HepG2 (cell line): ENCODE results near the gene LAMB2. TPM values are rescaled to one million over a fixed set of nuclear protein-coding genes. Genes with fewer than 3 reads are reported as not detected.

Experiments used
- CHD2 ChIP-seq: IDR thresholded peaks from 2 replicates; pipeline ENCODE4 v1.6.1; 2011; ENCODE audit warnings: low read depth, low read length, improper control_type of control experiment
- MBNL3 ChIP-seq: fragments of 250-450 bp; sonication (Bioruptor Pico); conservative IDR thresholded peaks from 2 replicates; pipeline ENCODE4 v1.8.0; 2022; ENCODE audit warnings: mild to moderate bottlenecking, inconsistent platforms
- NR3C1 ChIP-seq: sonication (generic); formaldehyde crosslinking; IDR thresholded peaks from 2 replicates; pipeline ENCODE4 v1.4.0; 2020; ENCODE audit warnings: missing genetic modification reagents
- RFX3 ChIP-seq: IDR thresholded peaks from 2 replicates; pipeline ENCODE4 v1.6.1; 2016; ENCODE audit warnings: missing biosample characterization, missing genetic modification reagents
- SALL1 ChIP-seq: sonication (generic); formaldehyde crosslinking; IDR thresholded peaks from 2 replicates; pipeline ENCODE4 v1.8.0; 2022; ENCODE audit warnings: mild to moderate bottlenecking, missing genetic modification reagents
- STAG1 ChIP-seq: sonication (generic); formaldehyde crosslinking; IDR thresholded peaks from 2 replicates; pipeline ENCODE4 v1.4.0; 2020; ENCODE audit warnings: missing genetic modification reagents
- ZNF274 ChIP-seq: sonication (generic); formaldehyde crosslinking; IDR thresholded peaks from 2 replicates; pipeline ENCODE4 v1.5.1; 2020; ENCODE audit warnings: mild to moderate bottlenecking, missing genetic modification reagents
- ZNF557 ChIP-seq: sonication (generic); formaldehyde crosslinking; IDR thresholded peaks from 2 replicates; pipeline ENCODE4 v1.4.0; 2020; ENCODE audit warnings: missing genetic modification reagents
- polyA plus RNA-seq, 8 experiments: library from polyadenylated mRNA; depleted of rRNA in 3 of 8; stranded (reverse) in 7 of 8; unstranded in 1 of 8; fragments of >200 nt; fragmentation: Illumina TruSeq in 4 of 8; extraction: Trizol in 4 of 8; gene quantifications; 2 replicates each; pipeline versions ENCODE4 v1.2.1 to v1.2.3, GENCODE V29; 2011 to 2016; ENCODE audit warnings: low read depth in 4 of 8, missing spikeins in 1 of 8, mixed read lengths in 1 of 8; ENCODE audit not compliant: insufficient read depth in 1 of 8
- total RNA-seq, 5 experiments: library from RNA; depleted of rRNA; stranded (reverse); fragments of >200 nt; fragmentation: Illumina TruSeq; extraction: Trizol; gene quantifications; 2 replicates each; pipeline ENCODE4 v1.2.3, GENCODE V29; 2016; ENCODE audit warnings: low read depth in 1 of 5
- TF ChIP-seq, protein P1 (sequence below): sonication (generic); formaldehyde crosslinking; IDR thresholded peaks from 2 replicates; pipeline ENCODE4 v1.4.0; 2020; ENCODE audit warnings: mild to moderate bottlenecking, missing genetic modification reagents
- TF ChIP-seq, protein P2 (sequence below): sonication (generic); formaldehyde crosslinking; IDR thresholded peaks from 2 replicates; pipeline ENCODE4 v1.4.0; 2020; ENCODE audit warnings: missing genetic modification reagents, borderline replicate concordance
- TF ChIP-seq, protein P3 (sequence below): sonication (generic); formaldehyde crosslinking; IDR thresholded peaks from 2 replicates; pipeline ENCODE4 v1.4.0; 2020; ENCODE audit warnings: mild to moderate bottlenecking, missing genetic modification reagents
- TF ChIP-seq, protein P4 (sequence below): sonication (generic); formaldehyde crosslinking; IDR thresholded peaks from 2 replicates; pipeline ENCODE4 v1.9.0; 2021; ENCODE audit warnings: missing genetic modification reagents, borderline replicate concordance
- TF ChIP-seq, protein P5 (sequence below): sonication (generic); formaldehyde crosslinking; IDR thresholded peaks from 2 replicates; pipeline ENCODE4 v1.5.0; 2020; ENCODE audit warnings: mild to moderate bottlenecking, missing genetic modification reagents, borderline replicate concordance

The LAMB2 gene
- total and polyA plus RNA-seq, 2 of the 13 experiments (the other 11 are each of a cell fraction or from before 2014, with no cell fraction given): 208 to 443 TPM

DNA sequence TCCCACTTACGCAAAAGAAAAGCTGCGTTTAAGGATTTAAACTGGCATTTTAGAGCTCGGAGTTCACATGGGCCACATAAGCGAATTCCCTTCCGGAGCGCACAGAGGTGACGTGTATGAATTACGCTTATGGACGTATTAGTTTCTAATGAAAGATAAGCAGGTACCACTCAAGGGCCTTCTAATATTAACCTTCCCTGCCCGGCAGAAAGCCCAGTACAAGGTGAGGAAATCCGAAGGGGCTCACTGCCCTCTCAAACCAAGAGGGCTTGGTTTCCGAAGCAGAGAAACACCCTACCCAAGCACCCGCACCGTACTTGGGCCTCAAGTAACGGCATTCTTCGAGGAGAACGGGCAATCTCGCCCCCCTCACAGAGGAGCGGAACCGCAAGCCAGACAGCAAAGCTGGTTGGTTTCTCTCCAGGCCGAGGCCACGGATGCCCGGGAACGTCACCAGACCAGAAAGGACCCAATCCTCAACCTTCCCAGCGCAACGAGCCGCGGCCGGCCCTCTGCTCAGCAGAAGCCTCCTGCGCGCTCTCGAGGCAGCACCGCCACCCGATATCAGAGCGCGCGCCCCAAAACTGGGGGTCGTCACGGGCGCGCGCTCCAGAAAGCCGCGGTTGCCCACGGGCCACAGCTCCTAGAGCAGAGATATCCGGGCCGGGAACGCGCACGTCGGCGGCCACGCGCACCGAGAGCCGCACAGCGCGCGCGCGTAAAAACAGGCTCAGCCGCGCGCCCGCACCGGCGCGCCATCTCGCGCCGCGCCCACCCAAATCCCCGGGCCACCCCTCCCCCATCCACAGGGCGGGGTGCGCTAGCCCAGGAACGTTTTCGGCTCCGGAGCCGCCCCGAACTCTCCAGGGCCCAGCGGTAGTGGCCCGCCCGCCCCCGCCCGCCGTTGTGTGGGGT is 39.7 kb downstream of the LAMB2 start (continued):
- TF ChIP-seq, protein P1, sequence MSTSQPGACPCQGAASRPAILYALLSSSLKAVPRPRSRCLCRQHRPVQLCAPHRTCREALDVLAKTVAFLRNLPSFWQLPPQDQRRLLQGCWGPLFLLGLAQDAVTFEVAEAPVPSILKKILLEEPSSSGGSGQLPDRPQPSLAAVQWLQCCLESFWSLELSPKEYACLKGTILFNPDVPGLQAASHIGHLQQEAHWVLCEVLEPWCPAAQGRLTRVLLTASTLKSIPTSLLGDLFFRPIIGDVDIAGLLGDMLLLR (CRISPR knock-in tag): no peak
- TF ChIP-seq, protein P2, sequence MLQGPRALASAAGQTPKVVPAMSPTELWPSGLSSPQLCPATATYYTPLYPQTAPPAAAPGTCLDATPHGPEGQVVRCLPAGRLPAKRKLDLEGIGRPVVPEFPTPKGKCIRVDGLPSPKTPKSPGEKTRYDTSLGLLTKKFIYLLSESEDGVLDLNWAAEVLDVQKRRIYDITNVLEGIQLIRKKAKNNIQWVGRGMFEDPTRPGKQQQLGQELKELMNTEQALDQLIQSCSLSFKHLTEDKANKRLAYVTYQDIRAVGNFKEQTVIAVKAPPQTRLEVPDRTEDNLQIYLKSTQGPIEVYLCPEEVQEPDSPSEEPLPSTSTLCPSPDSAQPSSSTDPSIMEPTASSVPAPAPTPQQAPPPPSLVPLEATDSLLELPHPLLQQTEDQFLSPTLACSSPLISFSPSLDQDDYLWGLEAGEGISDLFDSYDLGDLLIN (CRISPR knock-in tag): no peak
- TF ChIP-seq MBNL3 (CRISPR knock-in tag) (no peak), ZNF274 (CRISPR knock-in tag) (no peak), NR3C1 (CRISPR knock-in tag) (no peak), CHD2 (no peak), ZNF557 (CRISPR knock-in tag) (0 out of 2 replicates have a peak, but pooled peaks have one; percentile 21), STAG1 (CRISPR knock-in tag) (no peak), SALL1 (CRISPR knock-in tag) (no peak), RFX3 (no peak)
- TF ChIP-seq, protein P3, sequence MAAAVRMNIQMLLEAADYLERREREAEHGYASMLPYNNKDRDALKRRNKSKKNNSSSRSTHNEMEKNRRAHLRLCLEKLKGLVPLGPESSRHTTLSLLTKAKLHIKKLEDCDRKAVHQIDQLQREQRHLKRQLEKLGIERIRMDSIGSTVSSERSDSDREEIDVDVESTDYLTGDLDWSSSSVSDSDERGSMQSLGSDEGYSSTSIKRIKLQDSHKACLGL (CRISPR knock-in tag): peak; percentile 42; the same call in 1 of the 2 replicates
- TF ChIP-seq, protein P4, sequence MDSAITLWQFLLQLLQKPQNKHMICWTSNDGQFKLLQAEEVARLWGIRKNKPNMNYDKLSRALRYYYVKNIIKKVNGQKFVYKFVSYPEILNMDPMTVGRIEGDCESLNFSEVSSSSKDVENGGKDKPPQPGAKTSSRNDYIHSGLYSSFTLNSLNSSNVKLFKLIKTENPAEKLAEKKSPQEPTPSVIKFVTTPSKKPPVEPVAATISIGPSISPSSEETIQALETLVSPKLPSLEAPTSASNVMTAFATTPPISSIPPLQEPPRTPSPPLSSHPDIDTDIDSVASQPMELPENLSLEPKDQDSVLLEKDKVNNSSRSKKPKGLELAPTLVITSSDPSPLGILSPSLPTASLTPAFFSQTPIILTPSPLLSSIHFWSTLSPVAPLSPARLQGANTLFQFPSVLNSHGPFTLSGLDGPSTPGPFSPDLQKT (CRISPR knock-in tag): no peak
- TF ChIP-seq, protein P5, sequence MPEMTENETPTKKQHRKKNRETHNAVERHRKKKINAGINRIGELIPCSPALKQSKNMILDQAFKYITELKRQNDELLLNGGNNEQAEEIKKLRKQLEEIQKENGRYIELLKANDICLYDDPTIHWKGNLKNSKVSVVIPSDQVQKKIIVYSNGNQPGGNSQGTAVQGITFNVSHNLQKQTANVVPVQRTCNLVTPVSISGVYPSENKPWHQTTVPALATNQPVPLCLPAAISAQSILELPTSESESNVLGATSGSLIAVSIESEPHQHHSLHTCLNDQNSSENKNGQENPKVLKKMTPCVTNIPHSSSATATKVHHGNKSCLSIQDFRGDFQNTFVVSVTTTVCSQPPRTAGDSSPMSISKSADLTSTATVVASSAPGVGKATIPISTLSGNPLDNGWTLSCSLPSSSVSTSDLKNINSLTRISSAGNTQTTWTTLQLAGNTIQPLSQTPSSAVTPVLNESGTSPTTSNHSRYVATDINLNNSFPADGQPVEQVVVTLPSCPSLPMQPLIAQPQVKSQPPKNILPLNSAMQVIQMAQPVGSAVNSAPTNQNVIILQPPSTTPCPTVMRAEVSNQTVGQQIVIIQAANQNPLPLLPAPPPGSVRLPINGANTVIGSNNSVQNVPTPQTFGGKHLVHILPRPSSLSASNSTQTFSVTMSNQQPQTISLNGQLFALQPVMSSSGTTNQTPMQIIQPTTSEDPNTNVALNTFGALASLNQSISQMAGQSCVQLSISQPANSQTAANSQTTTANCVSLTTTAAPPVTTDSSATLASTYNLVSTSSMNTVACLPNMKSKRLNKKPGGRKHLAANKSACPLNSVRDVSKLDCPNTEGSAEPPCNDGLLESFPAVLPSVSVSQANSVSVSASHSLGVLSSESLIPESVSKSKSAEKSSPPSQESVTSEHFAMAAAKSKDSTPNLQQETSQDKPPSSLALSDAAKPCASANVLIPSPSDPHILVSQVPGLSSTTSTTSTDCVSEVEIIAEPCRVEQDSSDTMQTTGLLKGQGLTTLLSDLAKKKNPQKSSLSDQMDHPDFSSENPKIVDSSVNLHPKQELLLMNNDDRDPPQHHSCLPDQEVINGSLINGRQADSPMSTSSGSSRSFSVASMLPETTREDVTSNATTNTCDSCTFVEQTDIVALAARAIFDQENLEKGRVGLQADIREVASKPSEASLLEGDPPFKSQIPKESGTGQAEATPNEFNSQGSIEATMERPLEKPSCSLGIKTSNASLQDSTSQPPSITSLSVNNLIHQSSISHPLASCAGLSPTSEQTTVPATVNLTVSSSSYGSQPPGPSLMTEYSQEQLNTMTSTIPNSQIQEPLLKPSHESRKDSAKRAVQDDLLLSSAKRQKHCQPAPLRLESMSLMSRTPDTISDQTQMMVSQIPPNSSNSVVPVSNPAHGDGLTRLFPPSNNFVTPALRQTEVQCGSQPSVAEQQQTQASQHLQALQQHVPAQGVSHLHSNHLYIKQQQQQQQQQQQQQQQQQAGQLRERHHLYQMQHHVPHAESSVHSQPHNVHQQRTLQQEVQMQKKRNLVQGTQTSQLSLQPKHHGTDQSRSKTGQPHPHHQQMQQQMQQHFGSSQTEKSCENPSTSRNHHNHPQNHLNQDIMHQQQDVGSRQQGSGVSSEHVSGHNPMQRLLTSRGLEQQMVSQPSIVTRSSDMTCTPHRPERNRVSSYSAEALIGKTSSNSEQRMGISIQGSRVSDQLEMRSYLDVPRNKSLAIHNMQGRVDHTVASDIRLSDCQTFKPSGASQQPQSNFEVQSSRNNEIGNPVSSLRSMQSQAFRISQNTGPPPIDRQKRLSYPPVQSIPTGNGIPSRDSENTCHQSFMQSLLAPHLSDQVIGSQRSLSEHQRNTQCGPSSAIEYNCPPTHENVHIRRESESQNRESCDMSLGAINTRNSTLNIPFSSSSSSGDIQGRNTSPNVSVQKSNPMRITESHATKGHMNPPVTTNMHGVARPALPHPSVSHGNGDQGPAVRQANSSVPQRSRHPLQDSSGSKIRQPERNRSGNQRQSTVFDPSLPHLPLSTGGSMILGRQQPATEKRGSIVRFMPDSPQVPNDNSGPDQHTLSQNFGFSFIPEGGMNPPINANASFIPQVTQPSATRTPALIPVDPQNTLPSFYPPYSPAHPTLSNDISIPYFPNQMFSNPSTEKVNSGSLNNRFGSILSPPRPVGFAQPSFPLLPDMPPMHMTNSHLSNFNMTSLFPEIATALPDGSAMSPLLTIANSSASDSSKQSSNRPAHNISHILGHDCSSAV (CRISPR knock-in tag): no peak
